Dorsolateral prefrontal cortex (tissue), 118 donors: ENCODE data around the gene ARF1. TPM values are rescaled to one million over a fixed set of nuclear protein-coding genes. Genes with fewer than 3 reads are reported as not detected.

ENCODE experiments used
- microRNA-seq, 43 experiments: library from miRNA; unstranded; fragments of <30 nt; microRNA quantifications; one replicate each; pipeline ENCODE4 v1.2.0, GENCODE V29; 2022
- total RNA-seq, 120 experiments: library from RNA; stranded (reverse); gene quantifications; one replicate each; pipeline versions ENCODE4 v1.2.3 to v1.2.4, GENCODE V29; 2022

The ARF1 gene
- total RNA-seq, 120 experiments from 2014 or later, result 206 to 403 (median 322) TPM

Small RNA genes lying within 50 kb of the gene (microRNA-seq; reads per million reads assigned to microRNA genes)
- gene MIR3620, result 0 to 12.3 (median 3.8) reads per million in 43 experiments

Other genes with a start within 250 kb of the ARF1 start
- 1 to 10 TPM in 72 of 120 experiments, under 1 TPM in 48; 0.24 to 3.3 (median 1.2) TPM for gene WNT9A, start 134.8 kb upstream of the ARF1 start, total RNA-seq
- gene WNT3A, start 75.7 kb upstream of the ARF1 start, total RNA-seq, result not detected
- 10 to 100 TPM; 10.3 to 25.9 (median 17.7) TPM for gene C1orf35, start 20.6 kb downstream of the ARF1 start, total RNA-seq
- 10 to 100 TPM; 31.4 to 79.7 (median 54.4) TPM for gene MRPL55, start 26.6 kb downstream of the ARF1 start, total RNA-seq
- 100 to 1,000 TPM; 226 to 417 (median 315) TPM for gene GUK1, start 57.6 kb downstream of the ARF1 start, total RNA-seq
- gene GJC2, start 67.2 kb downstream of the ARF1 start, total RNA-seq, result 10 to 100 TPM in 112 of 120 experiments, 1 to 10 TPM in 8; 6.4 to 80.4 (median 20.6) TPM
- gene IBA57, start 83.1 kb downstream of the ARF1 start, total RNA-seq, result 10 to 100 TPM in 55 of 120 experiments, 1 to 10 TPM in 65; 6.6 to 16.0 (median 9.7) TPM
- 10 to 100 TPM in 107 of 120 experiments, 1 to 10 TPM in 13; 5.6 to 40.5 (median 13.8) TPM for gene OBSCN, start 125.3 kb downstream of the ARF1 start, total RNA-seq